ENCODE measurements around the gene GNB1L. TPM values are rescaled to one million over a fixed set of nuclear protein-coding genes. Genes with fewer than 3 reads are reported as not detected.

Gene GNB1L
- total and polyA plus RNA-seq, 2 of the 13 experiments (the other 11 are each of a cell fraction or from before 2014, with no cell fraction given), result 2.5 to 7.4 TPM

DNA sequence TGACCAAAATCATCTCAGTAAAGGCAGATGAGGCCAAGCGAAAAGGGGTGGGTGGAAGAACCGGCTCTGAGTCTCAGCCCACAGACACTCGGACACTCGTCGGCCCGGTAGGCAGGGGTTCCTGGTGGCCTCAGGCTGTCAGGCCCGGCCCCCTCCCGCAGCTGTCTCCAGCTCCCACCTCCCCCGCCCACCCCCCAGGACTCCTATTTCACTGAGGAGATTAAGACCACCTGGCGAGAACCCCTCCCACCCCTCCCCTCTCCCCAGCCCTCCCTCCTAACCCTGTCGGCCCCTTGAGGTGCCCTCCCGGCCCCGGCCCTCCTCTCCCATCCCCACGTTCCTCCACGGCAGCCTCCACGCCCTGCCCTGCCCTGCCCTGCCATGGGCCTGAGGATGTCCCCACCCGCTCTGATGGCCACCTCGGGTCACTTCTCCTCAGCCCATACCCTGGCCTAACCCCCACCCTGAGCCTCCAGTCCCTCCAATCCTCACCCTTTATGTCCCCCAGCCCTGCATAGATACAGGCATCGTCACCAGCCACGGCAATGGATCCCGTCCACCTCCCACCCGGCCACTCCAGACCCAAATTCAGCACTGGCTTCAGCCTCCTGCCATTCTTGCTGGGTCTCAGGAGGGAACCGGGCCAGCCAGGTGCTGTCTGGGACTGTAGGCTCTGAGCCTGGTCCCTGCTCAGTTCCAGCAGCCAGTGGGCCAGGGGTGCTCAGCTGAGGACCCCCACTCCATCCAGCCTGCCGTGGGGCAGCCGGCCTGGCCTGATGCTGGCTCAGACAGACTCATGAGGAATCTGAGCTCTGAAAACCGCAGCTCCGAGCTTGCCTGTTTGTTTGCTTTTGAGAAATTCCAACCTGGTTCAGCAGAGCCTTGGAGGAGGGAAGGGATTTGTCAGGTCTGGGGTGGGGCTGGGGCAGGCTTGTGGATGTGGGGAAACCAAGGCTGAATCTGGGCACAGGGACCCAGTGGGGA is 103.9 kb downstream of the GNB1L start:
- FAIRE-seq (no peak), DNase-seq (ENCODE audit: low spot score) (no peak), ATAC-seq (no peak)
- H3K4me2 ChIP-seq (ENCODE audit: low read depth, low read length), result no peak overlapping the region
- POLR2A ChIA-PET, result no interaction called here
- H4K20me1 ChIP-seq (ENCODE audit: insufficient read depth, low read length), result no peaks in the 10 kb centered on the region; the same call in 1 of the 2 replicates
- in situ Hi-C loops (cut with HindIII; ENCODE audit: extremely low pct_ligation_motif_present, low pct_unique_long_range_greater_than_20kb), result loop anchor here (10.0 kb wide), 1 partner anchor 164 kb away; no protein-coding TSS in a partner anchor
- H3K36me3 ChIP-seq (replicated peaks in 1 of 2; ENCODE audit: control insufficient read depth in 1 of 2, insufficient read depth in 2 of 2, low read length in 2 of 2), result no peaks in the 10 kb centered on the region
- TF ChIP-seq KLF6 (CRISPR knock-in tag; IDR thresholded peaks at IDR 0.05) (no peak), NFATC3 (CRISPR knock-in tag; IDR thresholded peaks at IDR 0.05) (no peak), ZBTB7B (CRISPR knock-in tag; IDR thresholded peaks at IDR 0.05) (no peak), ZNF547 (CRISPR knock-in tag; IDR thresholded peaks at IDR 0.05) (no peak), NR2F2 (IDR thresholded peaks at IDR 0.05; ENCODE audit: borderline replicate concordance, low read depth) (no peak), ZBTB38 (CRISPR knock-in tag; IDR thresholded peaks at IDR 0.05) (no peak), ZNF121 (CRISPR knock-in tag; IDR thresholded peaks at IDR 0.05) (no peak)
- no peak overlapping the region for H3K27ac ChIP-seq (ENCODE audit: extremely low read length, insufficient read depth, low read length)
- intact Hi-C loops (cut with micrococcal nuclease; ENCODE audit: unreplicated experiment), result no loop called here
- 11% methylated on average over 12 of the region's 27 CpGs for WGBS (ENCODE audit: low lambda C conversion rate)
- CTCF ChIA-PET (ENCODE audit: low intra/inter-chr PET ratio, low total read pairs), result no interaction called here
- H3K9me3 ChIP-seq (ENCODE audit: low read length), result no peaks in the 10 kb centered on the region
- peaks cover 29 to 97% of the 10 kb centered on the region in 2 experiments for H3K27me3 ChIP-seq (ENCODE audit: control insufficient read depth in 1 of 2, insufficient read depth in 2 of 2, low read length in 2 of 2)
- 0 out of 2 replicates have a peak, but pooled peaks cover 9% of the 10 kb centered on the region for H3K4me1 ChIP-seq (ENCODE audit: insufficient read depth, low read length)
- H2AFZ ChIP-seq (ENCODE audit: low read length), result no peak overlapping the region
- no TSS peak for BruUV-seq (replicated peaks)
- no peaks in the 10 kb centered on the region for H3K79me2 ChIP-seq (ENCODE audit: insufficient read depth, low read length)
- no peak overlapping the region for H3K4me3 ChIP-seq (replicated peaks in 1 of 3; ENCODE audit: insufficient read depth in 1 of 3, low read depth in 2 of 3, low read length in 3 of 3)
- no peak overlapping the region for H3K9ac ChIP-seq (ENCODE audit: insufficient read depth, low read depth, low read length)

DNA sequence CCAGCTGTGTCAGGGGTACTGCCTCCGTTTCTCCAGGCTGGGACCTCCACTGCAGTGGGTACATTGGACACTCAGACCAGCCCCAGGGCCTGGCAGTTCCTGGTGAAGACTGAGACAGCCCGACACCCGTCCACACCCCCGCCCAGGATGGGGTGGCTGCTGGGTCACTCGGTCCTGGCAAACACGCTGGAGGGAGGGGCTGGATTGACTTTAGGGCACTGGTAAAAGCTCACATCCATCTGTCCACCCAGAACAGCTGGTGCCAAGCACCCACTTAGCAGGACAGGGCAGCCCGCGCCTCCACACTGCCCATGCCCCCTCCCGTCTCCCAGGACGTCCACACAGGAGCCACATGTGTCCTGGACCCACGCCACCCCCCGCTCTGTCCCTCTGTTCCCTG is 104.8 kb downstream of the GNB1L start:
- intact Hi-C loops (cut with micrococcal nuclease; ENCODE audit: unreplicated experiment), result no loop called here
- H3K4me3 ChIP-seq (replicated peaks in 1 of 3; ENCODE audit: insufficient read depth in 1 of 3, low read depth in 2 of 3, low read length in 3 of 3), result no peak overlapping the region
- no peaks in the 10 kb centered on the region for H3K9me3 ChIP-seq (ENCODE audit: low read length)
- H3K27me3 ChIP-seq (ENCODE audit: control insufficient read depth in 1 of 2, insufficient read depth in 2 of 2, low read length in 2 of 2), result peaks cover 29 to 97% of the 10 kb centered on the region in 2 experiments
- no peak overlapping the region for H3K9ac ChIP-seq (ENCODE audit: insufficient read depth, low read depth, low read length)
- WGBS (ENCODE audit: low lambda C conversion rate), result no CpG with 5 or more reads among the region's 12 CpGs
- H3K36me3 ChIP-seq (replicated peaks in 1 of 2; ENCODE audit: control insufficient read depth in 1 of 2, insufficient read depth in 2 of 2, low read length in 2 of 2), result no peaks in the 10 kb centered on the region
- H3K27ac ChIP-seq (ENCODE audit: extremely low read length, insufficient read depth, low read length), result no peak overlapping the region
- ChIA-PET POLR2A (no interaction called here), CTCF (ENCODE audit: low intra/inter-chr PET ratio, low total read pairs) (no interaction called here)
- in situ Hi-C loops (cut with HindIII; ENCODE audit: extremely low pct_ligation_motif_present, low pct_unique_long_range_greater_than_20kb), result loop anchor here (10.0 kb wide), 1 partner anchor 165 kb away; no protein-coding TSS in a partner anchor
- no peak overlapping the region for H2AFZ ChIP-seq (ENCODE audit: low read length)
- BruUV-seq (replicated peaks), result no TSS peak
- no peak overlapping the region for H3K4me2 ChIP-seq (ENCODE audit: low read depth, low read length)
- DNase-seq (ENCODE audit: low spot score) (no peak), FAIRE-seq (no peak), ATAC-seq (no peak)
- no peaks in the 10 kb centered on the region; the same call in 1 of the 2 replicates for H4K20me1 ChIP-seq (ENCODE audit: insufficient read depth, low read length)
- 0 out of 2 replicates have a peak, but pooled peaks cover 6% of the 10 kb centered on the region for H3K4me1 ChIP-seq (ENCODE audit: insufficient read depth, low read length)
- no peaks in the 10 kb centered on the region for H3K79me2 ChIP-seq (ENCODE audit: insufficient read depth, low read length)
- no peak for TF ChIP-seq ZSCAN9 (CRISPR knock-in tag; IDR thresholded peaks at IDR 0.05; ENCODE audit: borderline replicate concordance)
- TF ChIP-seq ZFX (CRISPR knock-in tag; IDR thresholded peaks at IDR 0.05; ENCODE audit: low read depth), result no peak
- no peak for TF ChIP-seq ZSCAN25 (CRISPR knock-in tag; IDR thresholded peaks at IDR 0.05)
- no peak for TF ChIP-seq GFI1 (CRISPR knock-in tag; IDR thresholded peaks at IDR 0.05; ENCODE audit: borderline replicate concordance)
- no peak for TF ChIP-seq RBM22 (optimal IDR thresholded peaks at IDR 0.05; ENCODE audit: low read length)
- TF ChIP-seq CAMTA2 (CRISPR knock-in tag; IDR thresholded peaks at IDR 0.05; ENCODE audit: borderline replicate concordance), result no peak
- no peak for TF ChIP-seq RCOR2 (CRISPR knock-in tag; IDR thresholded peaks at IDR 0.05)
- TF ChIP-seq, protein P1, sequence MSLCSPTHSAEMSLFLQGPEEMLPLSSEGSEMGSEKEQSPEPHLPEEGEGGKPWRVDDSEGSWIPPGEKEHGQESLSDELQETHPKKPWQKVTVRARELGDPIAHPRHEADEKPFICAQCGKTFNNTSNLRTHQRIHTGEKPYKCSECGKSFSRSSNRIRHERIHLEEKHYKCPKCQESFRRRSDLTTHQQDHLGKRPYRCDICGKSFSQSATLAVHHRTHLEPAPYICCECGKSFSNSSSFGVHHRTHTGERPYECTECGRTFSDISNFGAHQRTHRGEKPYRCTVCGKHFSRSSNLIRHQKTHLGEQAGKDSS (CRISPR knock-in tag; IDR thresholded peaks at IDR 0.05; ENCODE audit: borderline replicate concordance, low read depth), result no peak
- TF ChIP-seq, protein P2, sequence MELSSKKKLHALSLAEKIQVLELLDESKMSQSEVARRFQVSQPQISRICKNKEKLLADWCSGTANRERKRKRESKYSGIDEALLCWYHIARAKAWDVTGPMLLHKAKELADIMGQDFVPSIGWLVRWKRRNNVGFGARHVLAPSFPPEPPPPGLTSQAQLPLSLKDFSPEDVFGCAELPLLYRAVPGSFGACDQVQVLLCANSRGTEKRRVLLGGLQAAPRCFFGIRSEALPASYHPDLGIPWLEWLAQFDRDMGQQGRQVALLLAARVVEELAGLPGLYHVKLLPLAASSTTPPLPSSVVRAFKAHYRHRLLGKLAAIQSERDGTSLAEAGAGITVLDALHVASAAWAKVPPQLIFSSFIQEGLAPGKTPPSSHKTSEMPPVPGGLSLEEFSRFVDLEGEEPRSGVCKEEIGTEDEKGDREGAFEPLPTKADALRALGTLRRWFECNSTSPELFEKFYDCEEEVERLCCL (CRISPR knock-in tag; IDR thresholded peaks at IDR 0.05; ENCODE audit: borderline replicate concordance), result no peak

Measured in HepG2 (cell line).